Hepatocyte (in vitro differentiated cells): ENCODE data around the gene IQCF5. TPM values are rescaled to one million over a fixed set of nuclear protein-coding genes. Genes with fewer than 3 reads are reported as not detected.
"Not testable (repeated sequence)": the region's sequence is repeated elsewhere in the genome, so short reads cannot be mapped to it uniquely, and the experiment has no call there.

ENCODE experiments used
- DNase-seq: peaks from one replicate; pipeline ENCODE4 v3.0.0-alpha.2; 2016; ENCODE audit warnings: low spot score
- H2AFZ ChIP-seq: fragments of 200-600 bp; sonication (generic); 2 replicates; pipeline ENCODE4 v1.6.0; 2016; ENCODE audit warnings: antibody characterized with exemption, mild to moderate bottlenecking
- H3K27ac ChIP-seq: fragments of 200-600 bp; sonication (generic); 2 replicates; pipeline ENCODE4 v1.5.1; 2016; ENCODE audit warnings: mild to moderate bottlenecking
- H3K27me3 ChIP-seq: fragments of 200-600 bp; sonication (generic); 2 replicates; pipeline ENCODE4 v1.6.1; 2016
- H3K36me3 ChIP-seq: fragments of 200-600 bp; sonication (generic); replicated peaks from 2 replicates; pipeline ENCODE4 v1.5.1; 2016; ENCODE audit warnings: low read depth; ENCODE audit not compliant: insufficient read depth
- H3K4me1 ChIP-seq: fragments of 200-600 bp; sonication (generic); 2 replicates; pipeline ENCODE4 v1.5.1; 2016; ENCODE audit warnings: mild to moderate bottlenecking, moderate library complexity; ENCODE audit not compliant: insufficient read depth
- H3K4me2 ChIP-seq: fragments of 200-600 bp; sonication (generic); 2 replicates; pipeline ENCODE4 v1.6.0; 2016
- H3K4me3 ChIP-seq: fragments of 200-600 bp; sonication (generic); 2 replicates; pipeline ENCODE4 v1.5.1; 2016; ENCODE audit warnings: mild to moderate bottlenecking
- H3K79me2 ChIP-seq: fragments of 200-600 bp; sonication (generic); 2 replicates; pipeline ENCODE4 v1.6.0; 2017; ENCODE audit warnings: mild to moderate bottlenecking
- H3K9me2 ChIP-seq: fragments of 200-600 bp; sonication (generic); replicated peaks from 2 replicates; pipeline ENCODE4 v1.6.0; 2017; ENCODE audit warnings: mild to moderate bottlenecking; ENCODE audit not compliant: insufficient read depth
- H3K9me3 ChIP-seq: fragments of 200-600 bp; sonication (generic); 2 replicates; pipeline ENCODE4 v1.5.1; 2016; ENCODE audit warnings: low read depth, mild to moderate bottlenecking
- H4K20me1 ChIP-seq: fragments of 200-600 bp; sonication (generic); 2 replicates; pipeline ENCODE4 v1.6.0; 2016; ENCODE audit warnings: mild to moderate bottlenecking; ENCODE audit not compliant: insufficient read depth, poor library complexity, severe bottlenecking
- CTCF ChIP-seq: fragments of 200-600 bp; sonication (generic); IDR thresholded peaks from 2 replicates; pipeline ENCODE4 v1.5.1; 2016; ENCODE audit warnings: antibody characterized with exemption, mild to moderate bottlenecking; ENCODE audit not compliant: poor library complexity
- EZH2 ChIP-seq: fragments of 200-600 bp; sonication (generic); IDR thresholded peaks from 2 replicates; pipeline ENCODE4 v1.6.1; 2016; ENCODE audit warnings: antibody characterized with exemption, mild to moderate bottlenecking, borderline replicate concordance
- EZH2phosphoT487 ChIP-seq: fragments of 200-600 bp; sonication (generic); IDR thresholded peaks from one replicate; pipeline ENCODE4 v1.6.1; 2018; ENCODE audit warnings: antibody characterized with exemption, mild to moderate bottlenecking, low read depth, moderate library complexity; ENCODE audit not compliant: unreplicated experiment, severe bottlenecking
- WGBS: methylation state at CpG from one replicate; pipeline ENCODE4 v1.1.6; 2016; ENCODE audit warnings: low lambda C conversion rate; ENCODE audit errors: missing lambda C conversion rate; 5-methylcytosine and 5-hydroxymethylcytosine counted together
- polyA plus RNA-seq: library from polyadenylated mRNA; unstranded; fragments of >200 nt; fragmentation: Nextera tagmentation; extraction: Ambion mirVana; gene quantifications from 2 replicates; pipeline ENCODE4 v1.2.1, GENCODE V29; 2016
- total RNA-seq: library from RNA; depleted of rRNA; stranded (reverse); fragments of >200 nt; gene quantifications from 2 replicates; pipeline ENCODE4 v1.2.3, GENCODE V29; 2014

Gene IQCF5
- total and polyA plus RNA-seq, 2 experiments from 2014 or later, result not detected

DNA sequence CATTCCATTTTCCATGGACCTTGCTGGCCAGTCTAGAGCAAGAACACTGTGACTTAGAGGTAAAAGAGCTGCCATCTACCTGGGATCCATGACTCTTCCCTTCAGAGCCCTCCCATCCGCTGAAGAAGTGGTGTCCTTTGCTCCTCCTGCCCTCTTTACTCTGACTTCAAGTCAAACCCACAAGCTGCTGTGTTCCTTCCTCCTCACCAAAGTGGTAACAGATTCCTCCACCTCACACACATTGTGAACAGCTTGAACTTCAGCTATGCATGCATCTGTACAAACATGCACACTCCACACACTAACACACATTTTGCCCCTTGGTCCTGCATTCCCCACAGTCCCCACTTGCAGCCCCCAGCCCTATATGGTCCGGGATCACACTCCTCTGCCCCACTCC lies 990 bp downstream of the IQCF5 start:
- no peaks in the 10 kb centered on the region for H4K20me1 ChIP-seq
- no peak overlapping the region for H3K4me3 ChIP-seq
- no peak for DNase-seq
- 89% methylated on average over 2 of the region's 2 CpGs for WGBS
- H3K27me3 ChIP-seq, result no peaks in the 10 kb centered on the region
- H3K4me1 ChIP-seq, result no peaks in the 10 kb centered on the region
- no peaks in the 10 kb centered on the region for H3K9me2 ChIP-seq
- H3K9me3 ChIP-seq, result no peaks in the 10 kb centered on the region
- H2AFZ ChIP-seq, result no peak overlapping the region
- H3K79me2 ChIP-seq, result no peaks in the 10 kb centered on the region
- TF ChIP-seq CTCF, result no peak
- no peak for TF ChIP-seq EZH2phosphoT487
- TF ChIP-seq EZH2, result no peak
- H3K36me3 ChIP-seq, result no peaks in the 10 kb centered on the region
- H3K4me2 ChIP-seq, result no peak overlapping the region
- no peak overlapping the region for H3K27ac ChIP-seq

- no peak overlapping the region for H3K4me2 ChIP-seq
- H3K36me3 ChIP-seq, result no peaks in the 10 kb centered on the region
- DNase-seq, result no peak
- no peaks in the 10 kb centered on the region for H3K4me1 ChIP-seq
- H3K79me2 ChIP-seq, result no peaks in the 10 kb centered on the region
- no peak overlapping the region for H3K27ac ChIP-seq
- H3K27me3 ChIP-seq, result no peaks in the 10 kb centered on the region
- H3K9me3 ChIP-seq, result no peaks in the 10 kb centered on the region
- H3K4me3 ChIP-seq, result no peak overlapping the region
- no peak overlapping the region for H2AFZ ChIP-seq
- no peaks in the 10 kb centered on the region for H4K20me1 ChIP-seq
- no peaks in the 10 kb centered on the region for H3K9me2 ChIP-seq
- 87% methylated on average over 10 of the region's 10 CpGs for WGBS
- TF ChIP-seq EZH2, result no peak
- TF ChIP-seq CTCF, result no peak
- no peak for TF ChIP-seq EZH2phosphoT487
Measured at GRCh38 chr3:51873876-51874275, 1.5 kb downstream of the IQCF5 start.

DNA sequence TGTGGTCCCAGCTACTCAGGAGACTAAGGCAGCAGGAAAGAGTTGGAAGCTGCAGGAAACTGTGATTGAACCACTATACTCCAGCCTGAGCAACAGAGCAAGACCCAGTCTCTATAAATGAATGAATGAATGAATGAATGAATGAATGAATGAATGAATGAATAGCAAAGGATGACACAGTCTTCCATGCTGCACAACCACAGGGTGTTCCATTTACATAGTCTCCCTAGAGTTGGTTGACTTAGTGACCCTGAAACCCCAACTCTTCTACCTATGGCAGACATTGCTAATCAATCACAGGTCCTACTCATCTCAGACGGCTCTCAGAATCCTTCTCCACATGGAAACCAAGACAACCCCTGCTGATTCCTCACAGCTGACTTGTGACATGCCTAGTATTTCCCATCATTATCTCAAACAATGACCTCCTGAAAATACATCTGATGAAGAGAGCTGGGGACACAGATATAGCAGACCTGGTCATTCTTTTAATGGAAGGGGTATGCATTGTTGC lies 2.1 kb downstream of the IQCF5 start:
- H3K4me2 ChIP-seq, result no peak overlapping the region
- no peaks in the 10 kb centered on the region for H3K36me3 ChIP-seq
- no peaks in the 10 kb centered on the region for H3K4me1 ChIP-seq
- TF ChIP-seq EZH2, result no peak
- TF ChIP-seq CTCF, result no peak
- no peak for TF ChIP-seq EZH2phosphoT487
- no peak for DNase-seq
- no peak overlapping the region for H3K4me3 ChIP-seq
- WGBS, result 68% methylated on average over 1 of the region's 1 CpG
- no peaks in the 10 kb centered on the region for H3K9me2 ChIP-seq
- no peak overlapping the region for H3K27ac ChIP-seq
- no peaks in the 10 kb centered on the region for H3K9me3 ChIP-seq
- no peak overlapping the region for H2AFZ ChIP-seq
- no peaks in the 10 kb centered on the region for H3K27me3 ChIP-seq
- H3K79me2 ChIP-seq, result no peaks in the 10 kb centered on the region
- H4K20me1 ChIP-seq, result no peaks in the 10 kb centered on the region

GRCh38 chr3:51869304-51869703 lies 6.1 kb downstream of the IQCF5 start:
- peak overlapping the region; percentile 30 for H2AFZ ChIP-seq
- no peak for DNase-seq
- TF ChIP-seq EZH2phosphoT487 (no peak), CTCF (no peak), EZH2 (no peak)
- no peak overlapping the region for H3K27ac ChIP-seq
- H4K20me1 ChIP-seq, result no peaks in the 10 kb centered on the region
- 10% methylated on average over 2 of the region's 2 CpGs for WGBS
- H3K9me3 ChIP-seq, result no peaks in the 10 kb centered on the region
- no peaks in the 10 kb centered on the region for H3K36me3 ChIP-seq
- H3K27me3 ChIP-seq, result no peaks in the 10 kb centered on the region
- no peak overlapping the region for H3K4me3 ChIP-seq
- no peaks in the 10 kb centered on the region for H3K79me2 ChIP-seq
- H3K9me2 ChIP-seq, result no peaks in the 10 kb centered on the region
- H3K4me2 ChIP-seq, result no peak overlapping the region
- no peaks in the 10 kb centered on the region for H3K4me1 ChIP-seq

DNA sequence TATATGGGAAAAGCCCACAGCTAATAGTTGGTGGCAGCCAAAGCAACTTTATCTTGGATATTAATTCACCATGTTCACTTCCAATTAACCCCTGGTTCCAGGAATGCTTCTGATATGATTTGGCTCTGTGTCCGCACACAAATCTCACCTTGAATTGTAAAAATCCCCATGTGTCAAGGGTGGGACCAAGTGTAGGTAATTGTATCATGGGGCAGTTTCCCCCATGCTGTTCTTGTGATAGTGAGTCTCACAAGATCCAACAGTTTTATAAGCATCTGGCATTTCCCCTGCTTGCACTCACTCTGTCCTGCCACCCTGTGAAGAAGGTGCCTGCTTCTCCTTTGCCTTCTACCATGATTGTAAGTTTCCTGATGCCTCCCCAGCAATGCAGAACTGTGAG lies 6.5 kb downstream of the IQCF5 start:
- DNase-seq, H3K4me2 ChIP-seq, H4K20me1 ChIP-seq, H3K4me3 ChIP-seq, H3K36me3 ChIP-seq, H3K27ac ChIP-seq, H3K9me2 ChIP-seq, H2AFZ ChIP-seq, H3K4me1 ChIP-seq, H3K27me3 ChIP-seq, H3K79me2 ChIP-seq, H3K9me3 ChIP-seq: not testable (repeated sequence)
- 50% methylated on average over 1 of the region's 1 CpG for WGBS
